Stomach (tissue), 4 donors: ENCODE results near the gene AREL1.

Experiments used
- POLR2A ChIP-seq, 4 donors: fragments of 450-650 bp; IDR thresholded peaks; one replicate each; pipeline ENCODE4 v1.6.1; 2016; ENCODE audit warnings: antibody characterized with exemption in 4 of 4, control low read depth in 2 of 4, mild to moderate bottlenecking in 1 of 4, moderate library complexity in 1 of 4
- TF ChIP-seq, protein P1 (sequence below), 7 experiments: fragments of 450-650 bp in 4 of 7; fragments of 200-600 bp in 3 of 7; sonication (generic) in 3 of 7; IDR thresholded peaks; one replicate each; pipeline ENCODE4 v1.5.1; 2016 to 2019; ENCODE audit warnings: antibody characterized with exemption in 7 of 7, control low read depth in 2 of 7, mild to moderate bottlenecking in 1 of 7

DNA sequence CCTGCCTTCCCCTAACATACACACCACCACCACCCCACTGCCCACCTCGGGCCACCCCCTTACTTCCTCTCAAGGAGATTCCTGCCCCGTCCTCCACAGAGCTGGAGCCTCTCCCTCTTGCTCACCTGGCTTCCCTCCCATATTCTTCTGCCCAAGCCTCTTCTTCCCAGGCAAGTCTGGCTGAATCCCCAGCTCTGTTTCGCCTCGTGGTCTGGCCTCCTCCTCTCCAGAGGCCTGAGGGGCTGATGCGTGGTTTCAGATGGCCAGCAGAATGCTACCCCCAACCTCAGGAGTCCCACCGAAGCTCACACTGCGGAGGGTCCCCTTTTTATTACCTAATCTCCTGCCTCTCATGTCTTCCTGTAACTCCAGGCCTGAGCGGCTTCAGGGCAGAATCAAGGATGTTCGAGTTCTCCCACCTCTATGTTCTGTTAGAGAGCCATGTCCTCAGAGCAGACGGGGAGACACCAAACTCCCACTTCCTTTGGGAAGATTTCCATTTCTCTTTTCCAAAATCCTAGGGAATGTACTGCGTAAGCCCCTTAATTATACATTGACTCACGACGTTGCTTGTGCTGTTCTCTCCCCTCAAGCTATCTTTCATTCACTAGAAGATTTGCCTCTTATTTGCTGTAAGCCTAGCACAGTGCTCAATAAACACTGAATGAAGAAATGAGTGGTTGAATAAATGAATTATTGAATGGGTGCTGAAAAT is 67.0 kb downstream of the AREL1 start:
- TF ChIP-seq, protein P1, sequence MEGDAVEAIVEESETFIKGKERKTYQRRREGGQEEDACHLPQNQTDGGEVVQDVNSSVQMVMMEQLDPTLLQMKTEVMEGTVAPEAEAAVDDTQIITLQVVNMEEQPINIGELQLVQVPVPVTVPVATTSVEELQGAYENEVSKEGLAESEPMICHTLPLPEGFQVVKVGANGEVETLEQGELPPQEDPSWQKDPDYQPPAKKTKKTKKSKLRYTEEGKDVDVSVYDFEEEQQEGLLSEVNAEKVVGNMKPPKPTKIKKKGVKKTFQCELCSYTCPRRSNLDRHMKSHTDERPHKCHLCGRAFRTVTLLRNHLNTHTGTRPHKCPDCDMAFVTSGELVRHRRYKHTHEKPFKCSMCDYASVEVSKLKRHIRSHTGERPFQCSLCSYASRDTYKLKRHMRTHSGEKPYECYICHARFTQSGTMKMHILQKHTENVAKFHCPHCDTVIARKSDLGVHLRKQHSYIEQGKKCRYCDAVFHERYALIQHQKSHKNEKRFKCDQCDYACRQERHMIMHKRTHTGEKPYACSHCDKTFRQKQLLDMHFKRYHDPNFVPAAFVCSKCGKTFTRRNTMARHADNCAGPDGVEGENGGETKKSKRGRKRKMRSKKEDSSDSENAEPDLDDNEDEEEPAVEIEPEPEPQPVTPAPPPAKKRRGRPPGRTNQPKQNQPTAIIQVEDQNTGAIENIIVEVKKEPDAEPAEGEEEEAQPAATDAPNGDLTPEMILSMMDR (IDR thresholded peaks at IDR 0.05): no peak
- TF ChIP-seq POLR2A (IDR thresholded peaks at IDR 0.05): no peak
